AML-193 (cell line): ENCODE data around the gene KMT2B.

Experiments used
- DNase-seq, 2 experiments: peaks; one replicate each; lab custom pipeline; 2025; lab: John Stamatoyannopoulos, UW

KMT2B gene

GRCh38 chr19:35725216-35725861 is 7.5 kb downstream of the KMT2B start:
- no peak for DNase-seq

- DNase-seq = no peak
Observed at GRCh38 chr19:35727053-35727955, 9.5 kb downstream of the KMT2B start.

- DNase-seq = no peak
Observed at GRCh38 chr19:35727956-35728706, 10.3 kb downstream of the KMT2B start.

- no peak for DNase-seq
Observed at GRCh38 chr19:35729021-35729420, 11.2 kb downstream of the KMT2B start.

GRCh38 chr19:35729763-35730162 is 12.0 kb downstream of the KMT2B start:
- DNase-seq = no peak

GRCh38 chr19:35730326-35730725 is 12.5 kb downstream of the KMT2B start:
- no peak for DNase-seq

- DNase-seq = no peak
Observed at GRCh38 chr19:35731353-35731752, 13.6 kb downstream of the KMT2B start.

GRCh38 chr19:35731779-35732405 is 14.1 kb downstream of the KMT2B start:
- DNase-seq = no peak

- DNase-seq = no peak
Observed at GRCh38 chr19:35732540-35733179, 14.9 kb downstream of the KMT2B start.

GRCh38 chr19:35733180-35734125 is 15.7 kb downstream of the KMT2B start:
- no peak for DNase-seq

GRCh38 chr19:35734273-35734672 is 16.5 kb downstream of the KMT2B start:
- no peak for DNase-seq

GRCh38 chr19:35734889-35735288 is 17.1 kb downstream of the KMT2B start:
- DNase-seq = no peak

- DNase-seq = no peak
Observed at GRCh38 chr19:35736913-35737886, 19.4 kb downstream of the KMT2B start.

GRCh38 chr19:35738021-35738886 is 20.5 kb downstream of the KMT2B start:
- DNase-seq = no peak

- no peak for DNase-seq
Observed at GRCh38 chr19:35738887-35739229, 21.1 kb downstream of the KMT2B start.

- DNase-seq = no peak
Observed at GRCh38 chr19:35739275-35740107, 21.7 kb downstream of the KMT2B start.

GRCh38 chr19:35740108-35740422 is 22.3 kb downstream of the KMT2B start:
- no peak for DNase-seq
